HAP-1 (cell line): ENCODE results near the gene GNG3.
"Not testable (repeated sequence)": the region's sequence is repeated elsewhere in the genome, so short reads cannot be mapped to it uniquely, and the experiment has no call there.

Experiments
- DNase-seq, 2 experiments: peaks; one replicate each; pipeline ENCODE4 v3.0.0-alpha.2; 2016 to 2020; ENCODE audit warnings: low spot score in 2 of 2
- H3K27me3 ChIP-seq: fragments of 250-450 bp; sonication (Bioruptor Pico); 2 replicates; pipeline ENCODE4 v1.5.1; 2020; ENCODE audit warnings: low read depth, mild to moderate bottlenecking, moderate library complexity
- H3K36me3 ChIP-seq: fragments of 250-450 bp; sonication (Bioruptor Pico); replicated peaks from 2 replicates; pipeline ENCODE4 v1.5.1; 2020; ENCODE audit warnings: mild to moderate bottlenecking
- H3K4me1 ChIP-seq: fragments of 250-450 bp; sonication (Bioruptor Pico); 2 replicates; pipeline ENCODE4 v1.5.1; 2020; ENCODE audit warnings: mild to moderate bottlenecking
- H3K4me3 ChIP-seq: fragments of 250-450 bp; sonication (Bioruptor Pico); 2 replicates; pipeline ENCODE4 v1.5.1; 2020; ENCODE audit warnings: mild to moderate bottlenecking, moderate library complexity
- H3K9me3 ChIP-seq: fragments of 250-450 bp; sonication (Bioruptor Pico); 2 replicates; pipeline ENCODE4 v1.5.1; 2020; ENCODE audit warnings: mild to moderate bottlenecking, moderate library complexity
- in situ Hi-C: fragments of 300-500 bp; cut with MboI; formaldehyde crosslinking; loops from 3 replicates; pipeline ENCODE4 v1.14.3; 2020; ENCODE audit warnings: low sequenced_read_pairs, inconsistent platforms, mixed read lengths

Gene GNG3

DNA sequence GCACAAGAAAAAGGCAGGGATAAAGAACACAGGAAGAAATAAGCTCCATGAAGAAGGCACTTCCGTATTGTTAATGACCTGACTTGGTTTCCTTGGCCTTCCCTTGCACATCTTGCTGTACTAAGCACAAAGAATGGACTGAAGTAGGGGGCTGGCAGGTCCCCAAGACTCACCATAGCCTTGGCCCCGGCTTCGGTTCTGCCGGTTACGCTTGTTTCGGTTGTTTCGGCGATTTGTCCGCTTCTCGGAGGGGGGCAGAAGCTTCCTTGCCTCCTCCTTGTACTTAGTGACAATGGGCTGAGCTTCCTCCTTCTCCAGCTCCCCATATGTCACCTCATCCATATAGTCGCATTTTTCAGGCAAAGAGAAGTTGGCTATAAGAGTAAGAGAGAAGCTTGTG, 9.3 kb downstream of the GNG3 start:
- in situ Hi-C loops, result no loop called here
- Histone ChIP-seq H3K9me3 (no peaks in the 10 kb centered on the region), H3K4me3 (no peak overlapping the region), H3K36me3 (peaks cover 90% of the 10 kb centered on the region), H3K4me1 (no peaks in the 10 kb centered on the region), H3K27me3 (no peaks in the 10 kb centered on the region)
- no peak for DNase-seq

DNA sequence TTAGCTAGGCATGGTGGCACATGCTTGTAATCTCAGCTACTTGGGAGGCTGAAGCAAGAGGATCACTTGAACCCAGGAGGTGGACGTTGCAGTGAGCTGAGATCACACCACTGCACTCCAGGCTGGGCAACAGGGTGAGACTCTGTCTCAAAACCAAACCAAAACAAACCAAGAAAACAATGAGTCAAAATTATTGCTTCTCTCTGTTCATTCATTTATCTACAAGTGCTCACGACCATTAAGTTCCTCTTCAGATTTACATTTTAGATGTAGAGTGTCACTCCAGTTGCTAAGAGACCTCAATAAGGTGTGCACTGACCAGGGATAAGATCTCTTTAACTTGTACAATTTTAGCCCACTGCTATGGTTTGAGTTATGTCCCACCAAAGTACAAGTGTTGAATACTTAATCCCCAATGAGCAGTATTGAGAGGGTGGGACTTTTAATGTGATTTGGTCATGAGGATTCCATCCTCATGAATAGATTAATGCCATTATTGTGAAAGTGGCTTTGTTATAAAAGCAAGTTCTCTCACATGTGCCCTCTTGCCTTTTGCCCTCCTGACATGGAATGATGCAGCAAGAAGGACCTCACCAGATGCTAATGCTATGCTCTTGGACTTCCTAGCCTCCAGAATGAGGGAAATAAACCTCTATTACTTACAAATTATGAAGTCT, 12.0 kb downstream of the GNG3 start:
- no peak for DNase-seq
- Histone ChIP-seq H3K9me3 (no peaks in the 10 kb centered on the region), H3K4me1 (no peaks in the 10 kb centered on the region; the same call in 1 of the 2 replicates), H3K4me3 (no peak overlapping the region), H3K36me3 (peaks cover 92% of the 10 kb centered on the region), H3K27me3 (no peaks in the 10 kb centered on the region)
- in situ Hi-C loops, result no loop called here

GRCh38 chr11:62721994-62722393, 14.5 kb downstream of the GNG3 start:
- in situ Hi-C loops, result loop anchor here (10.0 kb wide), 1 partner anchor 153 kb away; no protein-coding TSS in a partner anchor
- Histone ChIP-seq H3K9me3 (no peaks in the 10 kb centered on the region), H3K4me1 (no peaks in the 10 kb centered on the region; the same call in 1 of the 2 replicates), H3K4me3 (no peak overlapping the region), H3K36me3 (peaks cover 84% of the 10 kb centered on the region), H3K27me3 (no peaks in the 10 kb centered on the region)
- peak in 1 of 2 experiments; percentile 30 for DNase-seq

DNA sequence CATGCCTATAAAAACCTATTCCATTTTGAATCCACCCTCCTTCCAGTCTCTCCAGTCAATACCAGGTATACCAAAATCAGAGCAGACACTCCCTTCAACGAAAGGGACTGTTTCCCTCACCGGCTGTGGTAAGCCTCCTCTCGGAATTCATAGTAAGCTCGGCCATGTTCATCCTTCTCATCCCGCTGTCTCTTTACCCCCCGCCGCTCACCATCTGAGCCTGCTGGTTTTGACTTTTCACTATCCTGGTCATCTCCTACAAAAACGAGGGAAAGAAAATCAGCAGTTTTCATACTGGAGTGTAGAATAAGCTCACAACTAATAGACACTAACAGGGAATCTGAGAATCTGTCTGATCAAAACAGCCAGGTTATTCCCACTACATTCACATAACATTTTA, 16.7 kb downstream of the GNG3 start:
- Histone ChIP-seq H3K36me3 (peaks cover 64% of the 10 kb centered on the region), H3K4me1 (no peaks in the 10 kb centered on the region; the same call in 1 of the 2 replicates), H3K9me3 (no peaks in the 10 kb centered on the region), H3K27me3 (no peaks in the 10 kb centered on the region), H3K4me3 (peak overlapping the region; percentile 57)
- DNase-seq, result no peak
- in situ Hi-C loops, result loop anchor here (10.0 kb wide), 1 partner anchor 151 kb away; no protein-coding TSS in a partner anchor

GRCh38 chr11:62725646-62726045, 18.2 kb downstream of the GNG3 start:
- Histone ChIP-seq H3K9me3 (no peaks in the 10 kb centered on the region), H3K4me3 (peak overlapping the region; percentile 57), H3K4me1 (peaks cover 9% of the 10 kb centered on the region), H3K27me3 (no peaks in the 10 kb centered on the region), H3K36me3 (peaks cover 53% of the 10 kb centered on the region)
- in situ Hi-C loops, result loop anchor here (10.0 kb wide), 1 partner anchor 149 kb away; no protein-coding TSS in a partner anchor
- DNase-seq, result peak; percentile 41 to 58

DNA sequence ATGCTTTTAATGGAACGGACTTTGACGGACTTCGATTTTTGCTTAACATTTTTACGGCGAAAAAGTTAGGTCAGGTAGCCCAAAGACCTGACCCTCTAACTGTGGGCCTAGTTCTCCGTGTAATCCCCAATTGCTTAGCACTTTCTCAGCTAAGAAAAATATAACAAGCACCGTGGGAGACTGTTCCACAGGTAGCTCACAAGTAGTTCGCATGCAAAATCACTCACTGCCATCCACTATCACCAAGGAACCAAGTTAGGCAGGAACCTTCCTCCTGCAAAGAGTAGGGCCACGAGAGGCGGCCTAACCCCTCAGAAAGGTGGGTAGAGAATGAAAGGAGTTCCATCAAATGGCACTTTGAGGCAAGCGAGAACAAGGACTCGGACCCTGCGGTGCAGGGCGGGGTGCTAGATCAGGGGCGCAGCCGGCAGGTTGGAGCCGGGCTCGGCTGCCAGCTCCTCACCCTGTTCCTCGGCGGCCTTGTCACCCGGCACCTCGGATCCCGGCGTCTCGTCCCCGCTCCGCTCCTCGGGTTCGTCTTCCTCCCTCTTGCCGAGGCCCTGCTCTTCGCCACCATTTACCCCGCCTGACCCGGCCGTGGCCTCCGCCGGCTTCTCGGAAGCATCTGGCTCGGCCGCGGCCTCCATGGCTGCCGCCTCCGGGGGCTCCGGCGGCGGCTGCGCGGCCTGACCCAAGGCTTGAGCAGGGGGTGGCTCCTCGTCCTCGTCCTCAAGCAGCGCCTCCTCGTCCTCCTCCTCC, 18.9 kb downstream of the GNG3 start:
- H3K4me3 ChIP-seq, result peak overlapping the region; percentile 57
- peak in 1 of 2 experiments; percentile 26 for DNase-seq
- H3K4me1 ChIP-seq, result peaks cover 9% of the 10 kb centered on the region
- no peaks in the 10 kb centered on the region for H3K9me3 ChIP-seq
- in situ Hi-C loops, result loop anchor here (10.0 kb wide), 1 partner anchor 148 kb away; no protein-coding TSS in a partner anchor
- H3K36me3 ChIP-seq, result peaks cover 53% of the 10 kb centered on the region
- no peaks in the 10 kb centered on the region for H3K27me3 ChIP-seq

DNA sequence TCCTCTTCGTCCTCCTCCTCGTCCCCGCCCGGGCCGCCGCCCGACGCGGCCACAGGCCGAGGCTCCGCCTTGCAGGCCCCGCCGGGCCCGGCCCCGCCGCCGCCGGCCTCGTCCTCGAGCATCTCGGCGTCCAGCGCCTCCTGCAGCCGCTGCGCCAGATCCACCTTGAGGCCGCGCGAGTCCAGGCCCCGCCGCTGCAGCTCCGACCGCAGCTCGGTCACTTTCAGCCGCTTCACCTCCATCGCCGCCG, 19.4 kb downstream of the GNG3 start:
- in situ Hi-C loops, result loop anchor here (10.0 kb wide), 1 partner anchor 148 kb away; no protein-coding TSS in a partner anchor
- DNase-seq, result no peak
- no peaks in the 10 kb centered on the region for H3K9me3 ChIP-seq
- peak overlapping the region; percentile 57 for H3K4me3 ChIP-seq
- no peaks in the 10 kb centered on the region for H3K27me3 ChIP-seq
- peaks cover 49% of the 10 kb centered on the region for H3K36me3 ChIP-seq
- H3K4me1 ChIP-seq, result peaks cover 9% of the 10 kb centered on the region

- H3K4me3 ChIP-seq, result peak within 1 kb of the TSS; percentile 57
- in situ Hi-C loops, result loop anchor here (10.0 kb wide), 1 partner anchor 147 kb away; no protein-coding TSS in a partner anchor
- H3K36me3 ChIP-seq, result peaks cover 47% of the 10 kb centered on the region
- peaks cover 9% of the 10 kb centered on the region for H3K4me1 ChIP-seq
- no peaks in the 10 kb centered on the region for H3K27me3 ChIP-seq
- no peaks in the 10 kb centered on the region for H3K9me3 ChIP-seq
- peak; percentile 96 to 98 for DNase-seq
Measured at GRCh38 chr11:62727165-62727871, 19.8 kb downstream of the GNG3 start, which contains the start of gene HNRNPUL2. Gene HNRNPUL2 (minus strand): TSS chr11:62727457. CDS start chr11:62727156, 301 bp downstream.

- H3K4me1 ChIP-seq, result peaks cover 9% of the 10 kb centered on the region
- H3K9me3 ChIP-seq, result no peaks in the 10 kb centered on the region
- peak overlapping the region; percentile 57 for H3K4me3 ChIP-seq
- peaks cover 43% of the 10 kb centered on the region for H3K36me3 ChIP-seq
- H3K27me3 ChIP-seq, result no peaks in the 10 kb centered on the region
- in situ Hi-C loops, result loop anchor here (10.0 kb wide), 1 partner anchor 147 kb away; no protein-coding TSS in a partner anchor
- peak; percentile 94 to 98 for DNase-seq
Measured at GRCh38 chr11:62727872-62728170, 20.3 kb downstream of the GNG3 start.

GRCh38 chr11:62728171-62728988, 20.9 kb downstream of the GNG3 start, which contains the start of gene TTC9C:
Gene TTC9C (plus strand): TSS chr11:62728486. CDS start chr11:62728849, 363 bp downstream.
- in situ Hi-C loops, result loop anchor here (10.0 kb wide), 1 partner anchor 146 kb away; no protein-coding TSS in a partner anchor
- Histone ChIP-seq H3K4me1 (peaks cover 9% of the 10 kb centered on the region), H3K4me3 (peak within 1 kb of the TSS; percentile 57), H3K9me3 (no peaks in the 10 kb centered on the region), H3K36me3 (peaks cover 43% of the 10 kb centered on the region), H3K27me3 (no peaks in the 10 kb centered on the region)
- DNase-seq, result peak; percentile 78 to 94

DNA sequence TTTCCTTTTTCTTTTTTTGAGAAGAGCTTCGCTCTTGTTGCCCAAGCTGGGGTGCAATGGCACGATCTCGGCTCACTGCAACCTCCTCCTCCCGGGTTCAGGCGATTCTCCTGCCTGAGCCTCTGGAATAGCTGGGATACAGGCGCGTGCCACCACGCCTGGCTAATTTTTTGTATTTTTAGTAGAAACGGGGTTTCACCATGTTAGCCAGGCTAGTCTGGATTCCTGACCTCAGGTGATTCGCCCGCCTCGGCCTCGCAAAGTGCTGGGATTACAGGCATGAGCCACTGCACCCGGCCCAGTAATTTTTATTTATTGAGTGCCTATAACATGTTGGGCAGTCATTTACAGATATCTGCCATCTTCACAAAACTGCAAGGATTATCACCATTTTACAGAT, 22.6 kb downstream of the GNG3 start:
- H3K9me3 ChIP-seq, H3K4me1 ChIP-seq, in situ Hi-C loops, DNase-seq, H3K27me3 ChIP-seq: not testable (repeated sequence)
- H3K36me3 ChIP-seq, result peaks cover 43% of the 10 kb centered on the region
- peak overlapping the region; percentile 57 for H3K4me3 ChIP-seq

DNA sequence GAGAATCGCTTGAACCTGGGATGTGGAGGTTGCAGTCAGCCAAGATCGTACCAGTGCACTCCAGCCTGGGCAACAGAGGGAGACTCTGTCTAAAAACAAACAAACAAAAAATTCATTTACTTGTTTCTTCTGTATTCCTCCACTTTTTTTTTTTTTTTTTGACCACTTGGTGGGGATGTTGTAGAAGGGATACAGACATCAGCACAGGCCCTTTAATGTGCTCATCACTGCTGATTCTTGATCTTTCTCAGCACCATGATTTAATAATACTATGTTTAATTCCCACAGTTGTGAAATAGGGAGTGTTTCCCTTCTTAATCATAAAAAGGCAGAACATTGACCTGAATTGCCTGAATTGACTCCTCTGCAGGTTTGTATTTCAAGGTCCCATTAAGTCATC, 25.4 kb downstream of the GNG3 start:
- Histone ChIP-seq H3K27me3 (no peaks in the 10 kb centered on the region), H3K4me1 (peaks cover 9% of the 10 kb centered on the region), H3K36me3 (peaks cover 46% of the 10 kb centered on the region), H3K9me3 (no peaks in the 10 kb centered on the region), H3K4me3 (no peak overlapping the region)
- in situ Hi-C loops, result no loop called here
- no peak for DNase-seq

GRCh38 chr11:62737196-62737595, 29.7 kb downstream of the GNG3 start:
- Histone ChIP-seq H3K9me3 (no peaks in the 10 kb centered on the region), H3K27me3 (no peaks in the 10 kb centered on the region), H3K4me1 (no peaks in the 10 kb centered on the region), H3K4me3 (no peak overlapping the region), H3K36me3 (peaks cover 47% of the 10 kb centered on the region)
- no peak for DNase-seq
- in situ Hi-C loops, result no loop called here
